HCT116 (cell line): ENCODE measurements around the gene SRGN. TPM values are rescaled to one million over a fixed set of nuclear protein-coding genes. Genes with fewer than 3 reads are reported as not detected.

Experiments
- ATAC-seq: fragments of 200-7000 bp; cut with Tn5 transposase; 2 replicates; pipeline ENCODE4 v1.9.1; 2020; ENCODE audit warnings: mild to moderate bottlenecking, moderate library complexity
- BruUV-seq: library from RNA; stranded (reverse); fragments of 400-500 nt; replicated peaks from 2 replicates; lab custom pipeline; 2021; lab: Mats Ljungman, UMichigan
- CTCF ChIA-PET: fragments of 300-600 bp; sonication (Branson Sonifier 250); formaldehyde crosslinking; loops from one replicate; lab custom pipeline; 2021; ENCODE audit warnings: antibody characterized with exemption; lab: Charles Lee
- POLR2A ChIA-PET: fragments of 300-600, 350-600 bp; sonication (Branson Sonifier 250); formaldehyde crosslinking; loops from one replicate; lab custom pipeline; 2021; ENCODE audit warnings: antibody characterized with exemption; lab: Charles Lee
- RAD21 ChIA-PET, 2 experiments: fragments of 300-600 bp; sonication (Branson Sonifier 250); formaldehyde crosslinking; loops; one replicate each; lab custom pipeline; 2023; ENCODE audit warnings: low total read pairs in 2 of 2; ENCODE audit not compliant: uncharacterized antibody in 2 of 2, unreplicated experiment in 2 of 2, low non-redundant PET in 1 of 2; lab: Charles Lee
- DNase-seq: peaks from one replicate; pipeline ENCODE4 v3.0.0-alpha.2; 2010; ENCODE audit warnings: low read depth, low spot score
- H2AFZ ChIP-seq: fragments of 200-600 bp; shearing (Covaris generic), sonication (generic); 2 replicates; pipeline ENCODE4 v1.6.1; 2017; ENCODE audit warnings: low read depth, mixed run types, mixed read lengths, antibody characterized with exemption, low read length; ENCODE audit not compliant: poor library complexity, severe bottlenecking
- H3K27ac ChIP-seq: 2 replicates; pipeline ENCODE4 v1.5.1; 2012; ENCODE audit warnings: low read depth, low read length
- H3K27me3 ChIP-seq: fragments of 200-600 bp; sonication (generic); 2 replicates; pipeline ENCODE4 v1.6.1; 2016; ENCODE audit warnings: mixed run types, low read length, mixed read lengths; ENCODE audit not compliant: insufficient read depth
- H3K36me3 ChIP-seq, 2 experiments: fragments of 200-500 bp in 1 of 2; fragments of 200-600 bp in 1 of 2; sonication (Bioruptor generic) in 1 of 2; sonication (generic) in 1 of 2; 2 replicates each; pipeline versions ENCODE4 v1.5.1 to v1.6.1; 2014 to 2016; ENCODE audit warnings: low read length in 2 of 2, inconsistent platforms in 1 of 2, mixed read lengths in 1 of 2, mixed run types in 1 of 2; ENCODE audit not compliant: insufficient read depth in 2 of 2, control insufficient read depth in 1 of 2
- H3K4me1 ChIP-seq, 2 experiments: fragments of 200-600 bp in 1 of 2; sonication (generic) in 1 of 2; 2 replicates each; pipeline versions ENCODE4 v1.5.1 to v1.6.1; 2012 to 2017; ENCODE audit warnings: low read length in 2 of 2, inconsistent platforms in 1 of 2, mild to moderate bottlenecking in 1 of 2, mixed read lengths in 1 of 2, mixed run types in 1 of 2, moderate library complexity in 1 of 2; ENCODE audit not compliant: insufficient read depth in 2 of 2, control insufficient read depth in 1 of 2
- H3K4me2 ChIP-seq: fragments of 200-600 bp; sonication (generic); 2 replicates; pipeline ENCODE4 v1.6.1; 2017; ENCODE audit warnings: mixed run types, low read length, mixed read lengths
- H3K4me3 ChIP-seq, 2 experiments: fragments of 200-600 bp in 1 of 2; sonication (generic) in 1 of 2; replicated peaks in 1 of 2; 2 replicates each; pipeline ENCODE4 v1.5.1; 2011 to 2016; ENCODE audit warnings: low read length in 2 of 2, control low read depth in 1 of 2, low read depth in 1 of 2, mild to moderate bottlenecking in 1 of 2, mixed read lengths in 1 of 2, mixed run types in 1 of 2
- H3K79me2 ChIP-seq: fragments of 200-600 bp; sonication (generic); 2 replicates; pipeline ENCODE4 v1.6.1; 2017; ENCODE audit warnings: mild to moderate bottlenecking, mixed run types, low read length, moderate library complexity, mixed read lengths; ENCODE audit not compliant: insufficient read depth
- H3K9ac ChIP-seq: fragments of 200-600 bp; sonication (generic); 2 replicates; pipeline ENCODE4 v1.6.1; 2016; ENCODE audit warnings: low read length, mixed read lengths
- H3K9me2 ChIP-seq: fragments of 200-600 bp; sonication (generic), shearing (Covaris generic); 2 replicates; pipeline ENCODE4 v1.6.1; 2017; ENCODE audit warnings: mixed run types, mild to moderate bottlenecking, moderate library complexity; ENCODE audit not compliant: insufficient read depth
- H3K9me3 ChIP-seq, 2 experiments: fragments of 200-500 bp in 1 of 2; fragments of 200-600 bp in 1 of 2; sonication (Bioruptor generic) in 1 of 2; sonication (generic) in 1 of 2; 2 replicates each; pipeline ENCODE4 v1.6.1; 2014 to 2017; ENCODE audit warnings: low read length in 2 of 2, mixed read lengths in 2 of 2, inconsistent platforms in 1 of 2, low read depth in 1 of 2, mild to moderate bottlenecking in 1 of 2, mixed run types in 1 of 2, moderate library complexity in 1 of 2; ENCODE audit not compliant: control insufficient read depth in 1 of 2, insufficient read depth in 1 of 2
- H4K20me1 ChIP-seq: fragments of 200-600 bp; sonication (generic), shearing (Covaris generic); 2 replicates; pipeline ENCODE4 v1.6.1; 2017; ENCODE audit warnings: mixed run types, mild to moderate bottlenecking, moderate library complexity; ENCODE audit not compliant: insufficient read depth
- ATF3 ChIP-seq: IDR thresholded peaks from 2 replicates; pipeline ENCODE4 v1.6.1; 2012
- CBX3 ChIP-seq: IDR thresholded peaks from 2 replicates; pipeline ENCODE4 v1.6.1; 2012; ENCODE audit warnings: low read depth
- CTCF ChIP-seq, 3 experiments: fragments of 200-600 bp in 1 of 3; sonication (generic) in 1 of 3; IDR thresholded peaks in 2 of 3; conservative IDR thresholded peaks in 1 of 3; 2 replicates each; pipeline ENCODE4 v1.5.1; 2012 to 2017; ENCODE audit warnings: low read depth in 2 of 3, low read length in 2 of 3, antibody characterized with exemption in 1 of 3, borderline replicate concordance in 1 of 3, control low read depth in 1 of 3, mild to moderate bottlenecking in 1 of 3, mixed read lengths in 1 of 3, mixed run types in 1 of 3, moderate library complexity in 1 of 3; ENCODE audit not compliant: insufficient read depth in 1 of 3
- EGR1 ChIP-seq: IDR thresholded peaks from 2 replicates; pipeline ENCODE4 v1.6.1; 2012; ENCODE audit warnings: low read depth
- ELF1 ChIP-seq: IDR thresholded peaks from 2 replicates; pipeline ENCODE4 v1.6.1; 2012; ENCODE audit warnings: low read depth, borderline replicate concordance
- EZH2 ChIP-seq: fragments of 200-600 bp; sonication (generic); IDR thresholded peaks from 2 replicates; pipeline ENCODE4 v1.6.1; 2017; ENCODE audit warnings: antibody characterized with exemption, mixed run types
- FOSL1 ChIP-seq: IDR thresholded peaks from 2 replicates; pipeline ENCODE4 v1.6.1; 2012; ENCODE audit warnings: low read depth
- JUND ChIP-seq: IDR thresholded peaks from 2 replicates; pipeline ENCODE4 v1.6.1; 2012
- POLR2A ChIP-seq: IDR thresholded peaks from 2 replicates; pipeline ENCODE4 v1.7.0; 2011; ENCODE audit warnings: borderline replicate concordance; ENCODE audit not compliant: insufficient read depth, insufficient read length; ENCODE audit errors: extremely low read depth
- POLR2AphosphoS5 ChIP-seq: IDR thresholded peaks from 2 replicates; pipeline ENCODE4 v1.6.1; 2011; ENCODE audit warnings: mild to moderate bottlenecking, low read depth, low read length, moderate library complexity
- RAD21 ChIP-seq: IDR thresholded peaks from 2 replicates; pipeline ENCODE4 v1.6.1; 2012; ENCODE audit warnings: low read depth, mild to moderate bottlenecking
- REST ChIP-seq: IDR thresholded peaks from 2 replicates; pipeline ENCODE4 v1.6.1; 2012; ENCODE audit warnings: low read depth
- SIN3A ChIP-seq: IDR thresholded peaks from 2 replicates; pipeline ENCODE4 v1.6.1; 2012; ENCODE audit warnings: low read depth
- SP1 ChIP-seq: IDR thresholded peaks from 2 replicates; pipeline ENCODE4 v1.6.1; 2012; ENCODE audit warnings: low read depth
- SRF ChIP-seq: IDR thresholded peaks from 2 replicates; pipeline ENCODE4 v1.6.1; 2012; ENCODE audit warnings: low read depth
- TCF7L2 ChIP-seq: IDR thresholded peaks from 2 replicates; pipeline ENCODE4 v1.7.0; 2011; ENCODE audit warnings: borderline replicate concordance, inconsistent platforms; ENCODE audit not compliant: insufficient read depth, insufficient read length; ENCODE audit errors: extremely low read depth
- ZBTB33 ChIP-seq: IDR thresholded peaks from 2 replicates; pipeline ENCODE4 v1.6.1; 2011; ENCODE audit warnings: mild to moderate bottlenecking, low read length, moderate library complexity; ENCODE audit not compliant: insufficient replicate concordance; ENCODE audit errors: extremely low read depth
- ZFX ChIP-seq: fragments of 450-650 bp; IDR thresholded peaks from 2 replicates; pipeline ENCODE4 v1.6.1; 2017
- intact Hi-C: fragments of 100-400 bp; cut with micrococcal nuclease; formaldehyde crosslinking; loops from 2 replicates; pipeline ENCODE4 v1.10.0; 2022
- total RNA-seq: library from RNA; stranded (reverse); gene quantifications from one replicate; pipeline ENCODE4 v1.2.1, GENCODE V29; 2021; ENCODE audit not compliant: unreplicated experiment

The SRGN gene
- total RNA-seq, 1 experiment from 2014 or later: 1.8 TPM

- intact Hi-C loops: no loop called here
- no peak for ATAC-seq
- no peaks in the 10 kb centered on the region for H3K27me3 ChIP-seq
- H3K4me3 ChIP-seq: no peak overlapping the region
- no peaks in the 10 kb centered on the region for H3K79me2 ChIP-seq
- H4K20me1 ChIP-seq: no peaks in the 10 kb centered on the region
- no peaks in the 10 kb centered on the region for H3K9me3 ChIP-seq
- no TSS peak for BruUV-seq
- CTCF ChIA-PET: no interaction called here
- H3K9ac ChIP-seq: no peak overlapping the region
- POLR2A ChIA-PET: no interaction called here
- H3K9me2 ChIP-seq: no peaks in the 10 kb centered on the region
- peaks cover 0 to 6% of the 10 kb centered on the region in 2 experiments; a peak in 1 of 4 replicates for H3K4me1 ChIP-seq
- H3K36me3 ChIP-seq: no peaks in the 10 kb centered on the region
- no peak overlapping the region for H3K4me2 ChIP-seq
- TF ChIP-seq ZFX (no peak), POLR2AphosphoS5 (no peak), RAD21 (no peak), POLR2A (no peak), REST (no peak), TCF7L2 (no peak), EGR1 (no peak), ELF1 (no peak), SRF (no peak), CTCF (IDR thresholded peaks at IDR 0.05 in 2 of 3, conservative IDR thresholded peaks at IDR 0.05 in 1 of 3; ENCODE audit: borderline replicate concordance in 1 of 3, insufficient read depth in 1 of 3, low read depth in 2 of 3, low read length in 2 of 3) (no peak), CBX3 (no peak), SIN3A (no peak), ATF3 (no peak), FOSL1 (no peak), SP1 (no peak), EZH2 (no peak), JUND (no peak), ZBTB33 (no peak)
- no peak for DNase-seq
- no peak overlapping the region for H3K27ac ChIP-seq
- H2AFZ ChIP-seq: no peak overlapping the region
- RAD21 ChIA-PET: no interaction called here
These were observed 31.2 kb upstream of the SRGN start for GRCh38 chr10:69056536-69057260.
